HG03135 (cell line): ENCODE measurements around the gene FBXW11.
A peak's percentile ranks its signal among the peaks of the same experiment; 100 is the strongest.

Source experiments
- ATAC-seq: cut with Tn5 transposase; IDR thresholded peaks from one replicate; pipeline ENCODE4 v1.9.1; 2021; ENCODE audit warnings: mild to moderate bottlenecking, moderate library complexity; ENCODE audit not compliant: unreplicated experiment

FBXW11 gene

DNA sequence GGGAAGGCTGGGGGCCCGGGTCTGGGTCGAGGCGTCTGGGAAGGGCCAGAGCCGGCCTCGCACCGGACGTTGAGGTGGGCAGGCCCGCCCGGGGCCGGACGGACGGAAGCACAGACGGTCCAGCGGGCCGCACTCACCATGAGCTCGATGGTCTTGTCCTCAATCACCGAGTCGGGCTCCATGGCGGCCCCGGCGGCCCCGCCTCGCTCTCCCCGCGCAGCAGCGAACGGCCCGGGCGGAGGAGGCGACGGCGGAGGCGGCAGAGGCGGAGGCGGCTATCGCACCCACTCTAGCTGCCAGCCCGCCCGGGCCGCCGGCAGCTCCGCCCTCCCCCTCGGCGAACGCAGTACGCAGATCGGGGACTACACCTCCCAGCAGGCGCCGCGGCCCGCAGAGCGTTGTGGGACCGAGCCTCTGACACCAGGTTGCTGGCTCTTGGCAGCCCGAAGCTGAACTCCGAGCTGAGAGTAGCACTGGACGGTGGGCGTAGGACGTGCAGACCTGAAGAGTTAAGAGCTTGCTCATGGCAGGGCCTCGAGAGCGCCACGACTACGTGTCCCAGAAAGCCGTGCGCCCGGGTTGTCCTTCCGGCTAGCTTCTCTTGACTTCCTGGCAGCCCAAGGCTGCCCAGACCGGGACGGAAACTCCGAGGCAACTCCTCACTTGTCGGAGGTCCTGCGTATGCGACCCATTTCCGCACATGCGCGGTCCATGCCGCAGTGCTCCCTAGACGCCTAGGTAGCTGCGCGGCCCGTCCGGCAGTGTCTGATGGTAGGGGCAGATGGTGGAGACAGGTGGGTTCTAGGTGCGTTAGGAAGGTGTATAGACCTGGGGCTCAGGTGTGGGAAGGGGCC is at the start of gene FBXW11:
FBXW11 (minus strand) TSS at position 318 of the 854 bp plus-strand sequence; CDS start at position 182, 136 bp downstream.
- peak; percentile 78 for ATAC-seq

DNA sequence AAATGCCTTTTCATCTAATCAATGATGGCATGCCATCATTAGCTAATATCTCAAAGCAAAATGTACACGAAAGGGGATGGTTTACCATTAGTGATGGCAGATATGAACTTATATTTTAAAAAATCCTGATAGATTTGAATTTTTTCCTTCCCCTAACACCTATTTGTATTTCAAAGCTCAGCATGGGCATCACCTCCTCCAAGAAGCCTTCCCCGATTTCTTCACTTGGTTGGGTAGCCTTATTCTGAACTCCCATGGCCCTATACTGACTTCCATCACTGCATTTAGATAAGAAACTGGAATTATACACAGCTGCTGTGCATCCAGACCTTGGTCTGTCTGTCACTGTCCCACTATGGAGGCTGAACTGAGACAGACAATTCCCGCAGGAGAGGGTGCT is 49.6 kb upstream of the FBXW11 start:
- no peak for ATAC-seq

DNA sequence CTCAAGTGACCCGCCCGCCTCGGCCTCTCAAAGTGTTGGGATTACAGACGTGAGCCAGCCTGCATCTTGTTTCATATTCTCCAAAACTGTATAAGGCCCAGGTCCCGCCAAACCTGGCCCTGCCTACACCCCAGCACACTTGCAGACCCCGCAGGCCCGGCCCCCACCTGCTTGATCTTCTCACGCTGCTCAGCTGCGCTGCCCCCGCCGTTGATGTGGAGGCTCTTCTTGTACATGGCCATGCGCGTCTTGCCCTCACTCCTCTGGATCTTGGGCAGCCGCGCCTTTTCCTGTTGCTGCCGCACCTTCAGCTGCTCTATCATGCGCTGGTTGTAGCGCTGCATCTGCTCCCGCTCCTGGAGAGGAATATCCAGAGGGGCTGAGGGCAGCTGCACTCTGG is 49.0 kb upstream of the FBXW11 start:
- ATAC-seq = no peak

DNA sequence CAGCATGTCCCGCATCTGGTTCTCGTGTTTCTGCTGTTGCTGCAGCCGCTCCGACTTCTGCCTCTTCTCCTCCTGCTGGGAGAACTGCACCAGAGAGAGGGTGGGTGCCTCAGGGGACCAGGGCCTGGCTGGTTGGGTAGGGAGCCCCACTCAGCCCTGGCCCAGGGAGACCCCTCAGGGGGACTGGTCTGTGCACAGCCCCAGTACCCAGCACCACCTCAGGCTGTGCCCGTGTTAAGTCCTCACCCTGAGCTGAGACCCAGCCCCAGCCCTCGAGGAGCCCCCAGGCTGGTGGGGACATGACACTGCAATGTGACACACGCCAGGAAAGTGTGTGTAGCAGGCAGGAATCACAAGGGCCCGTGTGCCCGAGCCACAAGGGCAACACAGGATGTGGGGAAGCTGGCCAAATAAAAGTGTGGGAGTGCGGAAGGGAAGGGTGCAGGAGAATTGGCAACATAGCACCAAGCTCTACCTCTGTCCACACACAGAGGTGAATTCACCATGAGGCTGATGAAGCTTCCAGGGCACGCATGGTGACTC is 48.2 kb upstream of the FBXW11 start:
- no peak for ATAC-seq

DNA sequence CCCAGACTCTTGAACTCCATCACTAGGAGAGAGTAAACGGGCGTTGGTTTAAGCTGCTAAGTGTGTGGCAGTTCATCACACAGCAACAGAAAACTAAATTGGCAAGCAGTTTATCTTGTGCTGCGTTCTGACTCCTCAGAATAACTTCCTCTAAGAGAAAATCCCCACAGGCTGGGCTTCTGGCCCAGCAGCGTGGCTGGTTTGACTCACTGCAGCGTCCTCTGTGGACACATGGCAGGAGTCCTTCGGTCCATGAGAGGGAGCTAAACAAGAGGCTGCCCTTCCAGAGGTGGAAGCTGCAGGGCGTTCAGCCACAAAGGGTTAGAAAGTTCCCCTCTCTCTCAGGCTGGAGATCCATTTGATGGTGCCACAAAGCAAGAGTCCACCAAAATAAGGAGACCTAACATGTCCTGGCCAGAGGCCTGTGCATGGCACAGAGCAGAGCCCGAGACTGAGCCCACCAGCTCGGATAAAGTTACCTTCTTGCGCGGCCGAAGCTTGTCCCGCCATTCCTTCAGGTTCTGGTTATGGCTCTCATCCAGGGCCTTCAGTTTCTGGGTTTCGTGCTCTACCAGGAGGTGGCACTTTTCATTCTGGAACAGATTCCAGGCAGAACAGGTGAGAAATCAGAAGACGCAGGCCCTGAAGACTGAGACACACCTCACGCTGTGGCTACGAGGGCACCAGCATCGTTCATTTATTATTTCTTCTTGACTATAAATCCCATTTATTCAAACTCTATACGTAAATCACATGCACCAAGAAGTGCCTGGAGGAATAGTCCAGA is 46.2 kb upstream of the FBXW11 start:
- ATAC-seq = no peak

DNA sequence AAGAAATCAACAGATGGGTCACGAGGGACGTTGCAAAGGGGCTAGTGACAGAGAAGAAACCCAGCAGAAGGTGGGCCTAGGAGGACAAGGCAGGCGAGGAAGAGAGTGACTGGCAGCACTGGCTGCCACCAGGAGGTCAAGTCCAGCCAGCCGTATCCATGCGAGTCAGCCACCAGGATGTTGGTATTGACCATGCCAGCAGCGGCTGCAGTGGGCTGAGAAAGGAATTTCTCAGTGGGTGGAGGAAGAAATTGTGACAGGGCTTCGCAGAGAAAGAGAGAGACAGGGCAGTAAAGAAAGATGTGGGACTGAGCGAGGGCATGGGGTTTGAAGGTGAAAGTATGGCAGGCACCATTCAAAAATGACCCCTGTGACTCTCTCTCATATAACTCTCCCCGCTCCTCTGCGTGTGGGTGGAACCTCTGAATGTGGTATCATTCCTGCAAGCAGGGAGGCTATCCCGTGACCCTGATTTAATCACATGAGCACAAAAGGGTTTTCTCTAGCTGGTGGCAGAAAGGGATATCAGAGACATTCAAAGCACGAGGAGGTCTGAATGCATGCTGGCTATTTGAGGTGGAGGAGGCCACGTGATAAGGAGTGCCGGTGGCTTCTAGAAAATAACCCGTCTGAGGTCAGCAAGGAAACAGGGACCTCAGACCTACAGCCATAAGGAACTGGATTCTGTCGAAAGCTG is 45.4 kb upstream of the FBXW11 start:
- ATAC-seq = no peak

DNA sequence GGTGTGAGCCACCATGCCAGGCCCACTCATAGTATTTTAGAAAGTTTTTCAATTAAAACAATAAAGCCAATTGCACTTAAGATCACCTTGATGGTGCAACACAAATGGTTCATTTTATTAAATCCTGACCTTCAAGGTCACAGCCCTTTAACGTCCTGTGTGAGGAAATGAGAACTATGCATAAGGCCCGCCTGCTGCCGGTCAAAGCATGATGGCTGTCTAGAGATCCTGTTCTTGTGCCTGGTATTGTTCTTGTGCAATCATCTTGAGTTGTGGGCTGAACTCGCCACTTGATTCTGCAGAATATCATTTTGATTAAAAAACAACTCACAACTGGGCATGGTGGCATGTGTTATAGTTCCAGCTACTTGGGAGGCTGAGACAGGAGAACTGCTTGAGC is 43.6 kb upstream of the FBXW11 start:
- no peak for ATAC-seq

DNA sequence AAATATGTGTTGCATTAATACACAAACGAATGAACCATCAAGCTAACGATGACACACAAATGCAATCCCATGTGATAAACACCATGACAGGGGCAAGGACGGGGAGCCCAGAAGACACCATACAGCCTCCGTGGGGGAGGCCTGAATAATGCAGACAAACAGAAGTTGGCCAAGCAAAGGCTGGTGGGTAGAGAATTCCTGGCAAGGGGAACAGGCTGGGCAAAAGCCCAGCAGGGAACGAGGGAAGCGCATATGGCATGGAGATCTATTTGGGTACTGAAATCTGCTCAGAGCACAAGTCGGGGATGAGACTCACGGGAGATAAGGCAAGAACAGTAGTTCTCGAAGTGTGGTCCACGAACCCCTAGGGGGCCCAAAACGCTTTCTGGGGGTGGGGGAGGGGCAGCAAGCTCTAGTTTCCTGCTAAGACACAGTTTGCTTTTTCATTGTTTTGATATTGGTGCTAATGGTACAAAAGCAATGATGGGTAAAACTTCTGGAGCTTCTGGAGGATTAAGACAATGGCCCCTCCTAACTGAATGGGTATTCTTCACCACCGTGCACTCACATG is 42.9 kb upstream of the FBXW11 start:
- ATAC-seq = no peak

DNA sequence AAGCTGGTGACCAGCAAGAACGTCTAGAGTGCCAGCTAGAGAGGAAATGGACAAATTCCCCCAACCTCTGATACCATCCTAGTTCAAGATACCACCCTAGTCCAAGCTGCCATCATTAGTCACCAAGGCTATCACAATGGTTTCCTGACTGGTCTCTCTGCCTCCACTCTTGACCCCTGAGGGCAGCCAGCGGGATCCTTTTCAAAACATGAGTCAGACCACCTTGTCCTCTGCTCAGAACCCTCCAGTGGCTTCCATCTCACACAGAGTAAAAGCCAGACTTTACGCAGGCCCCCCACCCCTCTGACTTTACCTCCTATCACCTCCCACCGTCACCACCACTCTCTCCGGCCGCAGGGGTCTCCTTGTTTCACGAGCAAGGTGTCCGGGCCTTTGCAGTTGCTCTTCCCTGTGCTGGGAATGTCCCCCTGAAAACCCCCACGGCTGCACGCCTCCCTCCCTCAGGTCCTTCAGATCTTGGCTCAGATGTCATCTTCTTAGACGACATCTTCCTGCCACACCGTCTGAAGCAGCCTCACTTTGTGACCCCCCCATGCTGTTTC is 42.2 kb upstream of the FBXW11 start:
- ATAC-seq = no peak

DNA sequence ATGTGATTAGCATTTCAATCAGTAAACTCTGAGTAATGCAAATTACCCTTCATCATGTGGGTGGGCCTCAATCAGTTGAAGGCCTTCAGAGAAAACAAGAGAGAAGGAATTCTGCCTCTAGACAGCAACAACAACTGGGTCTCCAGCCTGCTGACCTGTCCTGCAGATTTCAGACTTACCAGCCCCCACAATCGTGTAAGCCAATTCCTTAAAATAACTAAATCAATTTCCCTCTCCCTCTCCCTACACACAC is 41.7 kb upstream of the FBXW11 start:
- no peak for ATAC-seq

DNA sequence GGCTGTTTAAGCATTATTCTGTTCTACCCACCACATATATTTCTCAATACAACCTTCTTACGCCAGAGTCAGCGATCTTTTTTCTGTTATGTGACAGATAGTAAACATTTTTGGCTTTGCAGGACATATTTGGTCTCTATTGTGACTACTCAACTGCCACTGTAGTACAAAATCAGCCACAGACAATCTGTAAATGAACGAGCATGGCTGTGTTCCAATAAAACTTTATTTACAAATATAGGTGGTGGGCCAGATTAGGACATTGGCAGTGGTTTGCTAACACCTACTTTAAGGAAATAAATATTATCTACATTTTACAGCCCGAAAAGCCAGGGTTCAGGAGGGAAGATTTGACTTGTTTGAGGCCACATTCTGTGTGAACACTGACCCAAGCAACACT is 40.2 kb upstream of the FBXW11 start:
- no peak for ATAC-seq

DNA sequence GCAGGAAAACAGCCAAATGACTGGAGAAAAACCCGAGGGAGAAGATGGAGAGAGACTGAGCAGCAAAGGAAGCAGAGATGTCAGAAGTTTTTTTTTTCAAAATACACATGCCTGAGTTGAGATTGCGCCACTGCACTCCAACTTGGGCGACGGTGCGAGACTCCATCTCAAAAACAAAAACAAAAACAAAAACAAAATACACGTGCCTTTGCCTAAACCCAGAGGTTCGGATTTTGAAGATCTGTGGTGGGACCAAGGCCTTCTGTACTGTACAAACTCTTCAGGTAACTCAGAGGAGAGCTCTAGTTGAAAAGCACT is 38.8 kb upstream of the FBXW11 start:
- no peak for ATAC-seq

DNA sequence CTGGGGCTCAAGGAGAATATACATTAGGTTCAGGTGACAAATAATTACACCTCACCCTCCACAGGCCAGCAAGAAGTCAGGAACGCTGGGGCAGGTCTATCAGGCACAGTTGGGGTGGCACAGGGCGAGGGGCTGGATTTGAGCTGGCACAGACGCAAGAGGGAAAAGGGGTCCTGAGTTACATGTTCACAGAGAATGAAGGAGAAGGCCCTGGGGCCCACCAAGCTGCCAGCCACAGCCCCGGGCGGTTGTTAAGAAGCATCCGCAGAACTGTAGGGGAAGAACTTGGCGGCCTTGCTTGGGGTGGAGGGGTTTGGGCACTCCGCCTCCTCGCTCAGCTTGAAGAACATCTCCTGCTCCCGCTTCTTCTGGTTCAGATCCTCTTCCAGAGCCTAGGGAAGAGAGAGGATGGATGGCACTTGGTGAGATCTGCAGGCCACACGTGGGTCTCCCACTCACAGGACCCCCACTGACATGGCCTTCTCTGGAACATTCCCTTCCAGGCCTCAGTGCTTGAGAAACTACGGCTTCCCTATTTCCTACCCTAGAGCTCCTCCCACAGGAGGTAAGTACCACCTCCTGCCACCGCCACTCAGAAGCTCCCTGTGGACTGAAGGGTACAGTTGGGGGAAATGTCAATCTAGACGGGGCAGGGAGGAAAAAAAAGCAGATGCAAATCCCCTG is 38.3 kb upstream of the FBXW11 start:
- ATAC-seq = no peak

DNA sequence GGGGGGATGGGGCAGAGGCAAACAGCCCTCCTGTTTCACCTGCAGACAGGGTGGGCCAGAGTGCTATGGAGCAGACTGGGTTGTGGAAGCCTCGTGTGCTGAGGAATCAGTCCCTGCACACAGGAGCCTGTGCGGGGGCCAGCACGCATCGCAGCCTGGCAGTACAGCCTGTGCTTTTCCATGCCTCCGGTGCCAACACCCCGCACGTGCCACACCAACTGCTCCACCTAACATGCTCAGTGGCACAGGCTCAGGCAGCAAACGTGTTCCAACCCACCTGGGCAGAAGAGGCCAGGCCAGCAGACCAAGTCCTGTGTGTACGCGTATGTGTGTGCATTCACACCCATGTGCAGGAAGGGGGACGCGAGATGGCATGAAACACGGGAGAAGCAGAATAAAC is 37.4 kb upstream of the FBXW11 start:
- ATAC-seq = no peak

DNA sequence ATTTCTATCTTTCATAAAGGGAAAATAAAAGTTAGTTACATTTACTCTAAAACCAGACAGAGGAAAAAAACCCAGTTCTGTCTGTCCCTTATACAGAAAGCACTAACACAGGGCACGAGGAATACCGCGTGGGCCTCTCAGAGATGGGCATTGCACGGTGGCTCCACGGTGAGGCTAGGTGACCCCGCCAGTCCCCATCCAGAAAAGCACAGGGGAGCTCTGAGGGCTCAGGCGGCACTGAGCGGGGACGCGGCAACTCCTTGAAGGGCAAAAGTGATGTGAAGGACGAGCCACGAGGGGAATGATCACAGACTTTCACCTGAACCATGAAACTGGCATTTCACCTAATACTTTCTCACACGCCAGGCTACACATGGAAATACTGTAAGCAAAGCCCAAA is 35.7 kb upstream of the FBXW11 start:
- no peak for ATAC-seq

DNA sequence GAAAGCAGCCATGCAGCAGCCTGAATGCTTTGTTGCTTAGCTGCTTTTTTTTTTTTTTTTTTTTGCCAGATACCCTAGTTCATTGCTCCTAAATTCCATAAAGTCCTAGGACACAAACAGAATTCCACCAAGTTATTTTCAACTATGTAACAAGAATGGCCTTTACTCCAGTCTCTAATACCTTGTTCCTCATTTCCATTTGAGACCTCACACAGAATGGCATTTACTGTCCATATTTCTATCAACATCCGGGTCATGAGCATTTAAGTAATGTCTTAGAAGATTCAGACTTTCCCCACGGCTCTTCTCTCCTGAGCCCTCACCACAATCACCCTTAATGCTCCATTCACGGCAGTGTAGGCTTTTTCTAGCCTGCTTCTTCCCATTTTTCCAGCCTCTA is 31.7 kb upstream of the FBXW11 start:
- no peak for ATAC-seq

DNA sequence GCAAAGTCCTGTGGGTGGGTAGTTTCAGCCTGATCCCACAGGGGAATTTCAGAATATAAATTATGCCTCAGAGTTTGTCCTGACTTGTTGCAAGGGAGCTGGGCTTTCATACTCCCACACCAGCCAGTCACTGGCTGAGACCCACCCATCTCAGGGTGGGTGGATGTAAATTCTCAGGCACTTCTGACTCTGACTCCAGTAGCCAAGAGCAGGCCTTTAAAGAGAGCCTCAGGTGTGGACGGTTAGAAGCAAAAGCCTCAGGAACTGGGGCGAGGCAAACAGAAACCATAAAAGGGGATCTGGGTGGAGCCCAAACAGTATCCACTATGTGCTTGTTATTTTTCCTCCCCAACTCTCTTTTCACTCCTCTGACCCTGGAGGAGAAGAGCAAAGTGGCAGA is 28.6 kb upstream of the FBXW11 start:
- ATAC-seq = peak; percentile 47

DNA sequence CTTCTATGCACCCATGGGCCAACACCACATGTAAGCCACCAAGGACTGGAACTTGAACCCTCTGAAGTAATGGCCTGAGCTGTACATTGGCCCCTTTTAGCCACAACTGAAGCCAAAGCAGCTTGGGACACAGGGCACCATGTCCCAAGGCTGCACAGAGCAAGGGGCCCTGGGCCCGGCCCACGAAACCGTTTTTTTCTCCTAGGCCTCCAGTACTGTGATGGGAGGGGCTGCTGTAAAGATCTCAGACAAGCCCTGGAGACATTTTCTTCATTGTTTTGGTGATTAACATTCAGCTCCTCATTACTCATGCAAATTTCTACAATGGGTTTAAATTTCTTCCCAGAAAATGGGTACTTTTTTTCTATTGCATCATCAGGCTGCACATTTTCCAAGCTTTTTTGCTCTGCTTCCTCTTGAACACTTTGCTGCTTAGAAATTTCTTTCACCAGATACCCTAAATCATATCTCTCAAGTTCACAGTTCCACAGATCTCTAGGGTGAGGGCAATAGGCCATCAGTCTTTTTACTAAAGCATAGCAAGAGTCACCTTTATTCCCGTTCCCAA is 25.5 kb upstream of the FBXW11 start:
- ATAC-seq = no peak

DNA sequence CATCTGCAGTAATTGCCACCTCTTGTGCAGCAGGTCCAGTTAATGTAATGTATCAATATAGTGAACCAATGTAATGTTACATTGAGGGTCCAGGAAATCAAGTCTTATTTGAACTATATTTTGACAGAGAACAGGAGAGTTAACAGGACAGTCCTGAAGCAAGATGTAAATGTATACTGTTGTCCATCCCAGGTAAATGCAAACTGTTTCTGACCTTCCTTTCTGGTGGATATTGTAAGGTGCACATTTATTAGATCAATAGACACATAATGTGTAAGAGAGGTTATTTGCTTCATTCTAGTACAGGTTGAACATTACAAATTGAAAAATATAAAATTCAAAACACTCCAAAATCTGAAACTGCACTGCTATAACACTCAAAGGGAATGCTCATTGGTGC is 23.4 kb upstream of the FBXW11 start:
- ATAC-seq = no peak

DNA sequence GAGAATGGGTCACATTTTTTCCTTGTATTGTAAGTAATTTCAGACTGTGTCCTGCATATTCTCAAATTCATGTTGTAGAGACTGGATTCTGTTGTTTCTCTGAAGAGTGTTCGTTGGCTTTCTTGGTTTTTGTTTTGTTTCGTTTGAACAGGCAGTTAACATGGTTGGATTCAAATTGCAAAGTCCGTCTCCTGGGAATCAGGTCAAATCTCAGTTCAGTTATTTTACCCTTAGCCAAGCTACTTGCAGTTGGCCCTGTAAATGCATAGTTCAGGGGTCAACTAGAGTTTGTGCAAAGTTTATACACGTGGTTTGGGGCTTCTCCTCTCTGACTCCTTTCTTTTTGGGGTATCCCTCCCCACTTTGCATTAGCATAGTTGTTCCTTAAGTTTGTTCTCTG is 21.7 kb upstream of the FBXW11 start:
- no peak for ATAC-seq
